ENCODE results near the gene HOXA3. TPM values are rescaled to one million over a fixed set of nuclear protein-coding genes. Genes with fewer than 3 reads are reported as not detected.

HOXA3 gene
- total and polyA plus RNA-seq, 4 donors: 1.9 to 10.7 (median 6.3) TPM

DNA sequence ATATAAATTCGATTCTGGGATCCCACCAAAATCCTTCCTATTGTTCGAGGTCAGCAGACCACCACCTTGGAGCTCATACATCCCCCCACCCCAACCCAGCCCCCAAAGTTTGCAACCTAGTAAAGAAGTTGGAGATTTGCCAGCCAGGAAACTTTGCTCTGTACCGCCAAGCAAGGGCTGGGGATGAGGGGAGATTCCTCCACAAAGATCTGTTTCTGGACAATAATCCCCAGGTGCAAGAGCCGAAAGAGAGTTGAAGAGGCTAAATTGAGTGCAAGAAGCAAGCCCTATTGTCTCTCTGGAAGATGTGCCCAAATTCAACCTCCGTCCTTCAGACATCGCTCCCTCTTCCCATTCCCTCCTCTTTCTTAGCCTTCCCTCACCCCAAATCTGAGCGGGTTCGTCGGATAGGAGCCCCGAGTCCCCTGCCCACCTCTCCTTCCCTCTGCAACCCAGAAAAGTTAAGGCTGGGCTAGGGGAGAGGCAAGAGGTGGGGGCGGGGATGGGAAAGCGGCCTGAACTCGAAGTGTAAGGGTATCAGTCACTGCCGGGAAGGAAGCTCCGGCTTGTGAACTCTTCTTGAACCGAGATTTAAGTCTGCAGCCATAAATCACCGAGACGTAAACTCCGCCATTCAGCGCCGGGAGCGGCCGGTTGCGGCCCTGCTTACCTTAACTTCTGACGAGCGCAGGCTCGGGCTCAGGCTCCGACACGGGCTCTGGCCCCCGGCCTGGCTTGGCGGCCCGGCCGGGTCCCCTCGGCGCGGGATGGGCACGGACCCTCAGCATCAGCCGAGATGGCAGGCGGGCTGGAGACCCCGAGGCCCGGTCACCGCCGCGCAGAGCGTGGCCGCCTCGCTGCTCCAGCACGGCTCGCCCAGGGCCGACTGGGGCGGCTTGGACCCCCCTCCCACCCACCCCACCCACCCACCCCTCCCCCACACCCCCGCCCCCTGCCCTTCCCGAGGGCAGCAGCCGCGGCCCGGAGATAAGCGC lies 39.1 kb downstream of the HOXA3 start:
- no peaks in the 10 kb centered on the region for H3K9me3 ChIP-seq (ENCODE audit: control insufficient read depth in 4 of 4, insufficient read depth in 3 of 4, low read length in 3 of 4)
- peak; percentile 32 for ATAC-seq (ENCODE audit: insufficient read depth, low FRiP score)
- H3K36me3 ChIP-seq (ENCODE audit: control insufficient read depth in 4 of 4, insufficient read depth in 4 of 4, low read length in 4 of 4): peaks cover 0 to 61% (median 6%) of the 10 kb centered on the region in 4 donors
- peak; percentile 88 to 96 (median 88) for DNase-seq
- TF ChIP-seq CTCF (IDR thresholded peaks at IDR 0.05; ENCODE audit: control extremely low read depth, extremely low read depth): no peak
- peak overlapping the region; percentile 55 for H3K4me3 ChIP-seq
- peaks cover 0 to 43% (median 18%) of the 10 kb centered on the region in 5 donors for H3K4me1 ChIP-seq (ENCODE audit: control insufficient read depth in 5 of 5, insufficient read depth in 5 of 5, low read length in 5 of 5)
- peak overlapping the region in 1 of 2 donors; percentile 95 for H3K9ac ChIP-seq (ENCODE audit: insufficient read depth in 1 of 2, low read length in 2 of 2)
- peaks cover 0 to 51% (median 3%) of the 10 kb centered on the region in 3 donors for H3K27me3 ChIP-seq (ENCODE audit: control insufficient read depth in 3 of 3, insufficient read depth in 3 of 3, low read length in 2 of 3)
- WGBS, 2 donors: 35 to 60% methylated on average over 48 to 57 of the region's 57 CpGs
- peak overlapping the region; percentile 41 to 92 for H3K27ac ChIP-seq (ENCODE audit: low read depth in 1 of 2, low read length in 1 of 2)

DNA sequence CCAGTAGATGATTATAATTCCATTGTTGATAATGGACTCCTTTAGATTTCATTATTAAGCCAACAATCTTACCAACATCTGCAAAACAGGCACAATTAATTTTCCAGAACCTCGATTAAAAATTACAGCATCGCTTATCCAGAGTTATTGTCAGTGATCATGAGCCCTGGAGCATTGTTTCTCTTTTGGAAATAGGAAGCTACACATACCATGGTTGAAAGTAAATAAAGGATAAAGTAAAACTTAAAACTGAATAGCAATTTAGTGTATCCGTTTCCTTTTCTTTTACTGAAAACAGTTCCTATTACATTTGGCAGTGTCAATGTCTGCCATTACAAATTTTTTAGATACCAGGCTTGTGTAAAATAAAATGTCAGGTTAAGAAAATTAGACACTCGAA lies 40.0 kb downstream of the HOXA3 start:
- Histone ChIP-seq H3K4me3 (no peak overlapping the region), H3K9ac (ENCODE audit: insufficient read depth in 1 of 2, low read length in 2 of 2) (peak overlapping the region in 1 of 2 donors; percentile 95), H3K27me3 (ENCODE audit: control insufficient read depth in 3 of 3, insufficient read depth in 3 of 3, low read length in 2 of 3) (peaks cover 0 to 54% (median 6%) of the 10 kb centered on the region in 3 donors), H3K36me3 (ENCODE audit: control insufficient read depth in 4 of 4, insufficient read depth in 4 of 4, low read length in 4 of 4) (peaks cover 0 to 54% (median 6%) of the 10 kb centered on the region in 4 donors), H3K4me1 (ENCODE audit: control insufficient read depth in 5 of 5, insufficient read depth in 5 of 5, low read length in 5 of 5) (peaks cover 0 to 44% (median 18%) of the 10 kb centered on the region in 5 donors), H3K27ac (ENCODE audit: low read depth in 1 of 2, low read length in 1 of 2) (no peak overlapping the region), H3K9me3 (ENCODE audit: control insufficient read depth in 4 of 4, insufficient read depth in 3 of 4, low read length in 3 of 4) (no peaks in the 10 kb centered on the region)
- DNase-seq (peak in 1 of 3 donors; percentile 39), ATAC-seq (ENCODE audit: insufficient read depth, low FRiP score) (no peak)
- no peak for TF ChIP-seq CTCF (IDR thresholded peaks at IDR 0.05; ENCODE audit: control extremely low read depth, extremely low read depth)
- WGBS, 2 donors: 38 to 67% methylated on average over 4 of the region's 4 CpGs

GRCh38 chr7:27111751-27112277 lies 40.6 kb downstream of the HOXA3 start:
- Histone ChIP-seq H3K4me1 (ENCODE audit: control insufficient read depth in 5 of 5, insufficient read depth in 5 of 5, low read length in 5 of 5) (peaks cover 0 to 38% (median 18%) of the 10 kb centered on the region in 5 donors), H3K9me3 (ENCODE audit: control insufficient read depth in 4 of 4, insufficient read depth in 3 of 4, low read length in 3 of 4) (no peaks in the 10 kb centered on the region), H3K9ac (ENCODE audit: insufficient read depth in 1 of 2, low read length in 2 of 2) (peak overlapping the region; percentile 37 to 95), H3K36me3 (ENCODE audit: control insufficient read depth in 4 of 4, insufficient read depth in 4 of 4, low read length in 4 of 4) (peaks cover 0 to 48% (median 6%) of the 10 kb centered on the region in 4 donors), H3K4me3 (no peak overlapping the region), H3K27me3 (ENCODE audit: control insufficient read depth in 3 of 3, insufficient read depth in 3 of 3, low read length in 2 of 3) (peaks cover 0 to 54% (median 3%) of the 10 kb centered on the region in 3 donors), H3K27ac (ENCODE audit: low read depth in 1 of 2, low read length in 1 of 2) (no peak overlapping the region)
- 34 to 50% methylated on average over 4 of the region's 4 CpGs for WGBS, 2 donors
- DNase-seq (peak in 1 of 3 donors; percentile 87), ATAC-seq (ENCODE audit: insufficient read depth, low FRiP score) (no peak)
- TF ChIP-seq CTCF (IDR thresholded peaks at IDR 0.05; ENCODE audit: control extremely low read depth, extremely low read depth): no peak

Measured in lung (tissue), 12 donors.